A549 (cell line): Measurements from ENCODE around the gene TMEM259. TPM values are rescaled to one million over a fixed set of nuclear protein-coding genes. Genes with fewer than 3 reads are reported as not detected.

Experiments
- ATAC-seq, 2 experiments: fragments of 200-7000 bp in 1 of 2; fragments of >200 bp in 1 of 2; cut with Nextera tagmentation in 1 of 2; cut with Tn5 transposase in 1 of 2; 3 replicates each; pipeline versions ENCODE4 v1.8.0 to v1.9.1; 2018 to 2020; ENCODE audit warnings: mild to moderate bottlenecking in 1 of 2, moderate library complexity in 1 of 2
- CTCF ChIA-PET: fragments of 300-600 bp; sonication (Branson Sonifier 250); formaldehyde crosslinking; extraction: SDS; loops from one replicate; lab custom pipeline; 2021; ENCODE audit warnings: antibody characterized with exemption, inconsistent platforms; lab: Yijun Ruan, JAX
- POLR2A ChIA-PET: fragments of 350-600 bp; formaldehyde crosslinking; extraction: SDS; loops from one replicate; lab custom pipeline; 2021; ENCODE audit warnings: antibody characterized with exemption, inconsistent platforms; lab: Yijun Ruan, JAX
- DNase-seq, 2 experiments: peaks; one replicate each; pipeline versions ENCODE4 v3.0.0 to v3.0.0-alpha.2; 2011 to 2016; ENCODE audit warnings: low read depth in 1 of 2, low spot score in 1 of 2
- FAIRE-seq: peaks from 2 replicates; lab custom pipeline; 2011; peaks lifted over from hg19 to GRCh38; lab: Jason Lieb, UNC
- H3K27ac ChIP-seq, 2 experiments: fragments of >200 bp; sonication (Bioruptor Twin); formaldehyde crosslinking; 3 replicates each; pipeline ENCODE4 v1.5.1; 2016 to 2017
- H3K4me1 ChIP-seq: fragments of >200 bp; sonication (Bioruptor Twin); formaldehyde crosslinking; 3 replicates; pipeline ENCODE4 v1.6.1; 2016
- H3K4me2 ChIP-seq: fragments of >200 bp; sonication (Bioruptor Twin); formaldehyde crosslinking; 3 replicates; pipeline ENCODE4 v1.6.1; 2016
- H3K4me3 ChIP-seq: fragments of >200 bp; sonication (Bioruptor Twin); formaldehyde crosslinking; 3 replicates; pipeline ENCODE4 v1.5.1; 2016
- H3K9me3 ChIP-seq: fragments of >200 bp; sonication (Bioruptor Twin); formaldehyde crosslinking; 3 replicates; pipeline ENCODE4 v1.6.1; 2016
- ATOH8 ChIP-seq: fragments of 250-450 bp; sonication (Bioruptor Pico); IDR thresholded peaks from 2 replicates; pipeline ENCODE4 v1.5.0; 2020; ENCODE audit warnings: low read depth, mild to moderate bottlenecking, moderate library complexity
- CEBPB ChIP-seq, 2 experiments: fragments of >200 bp in 1 of 2; sonication (Bioruptor Twin) in 1 of 2; formaldehyde crosslinking in 1 of 2; IDR thresholded peaks; 2 replicates each; pipeline ENCODE4 v1.6.1; 2012 to 2016
- EHF ChIP-seq: fragments of 250-450 bp; sonication (Bioruptor Pico); IDR thresholded peaks from 2 replicates; pipeline ENCODE4 v1.5.0; 2020; ENCODE audit warnings: mild to moderate bottlenecking
- ELK1 ChIP-seq: fragments of 150-350 bp; IDR thresholded peaks from 2 replicates; pipeline ENCODE4 v1.6.1; 2014; ENCODE audit warnings: low read depth, mild to moderate bottlenecking, low read length
- ESRRA ChIP-seq: fragments of 150-350 bp; IDR thresholded peaks from 2 replicates; pipeline ENCODE4 v1.6.1; 2014; ENCODE audit warnings: mild to moderate bottlenecking, low read length, borderline replicate concordance
- FOSL2 ChIP-seq, 2 experiments: fragments of 450-650 bp in 1 of 2; fragments of >200 bp in 1 of 2; sonication (Bioruptor Twin) in 1 of 2; formaldehyde crosslinking; IDR thresholded peaks; 2 replicates each; pipeline versions ENCODE4 v1.5.0 to v1.6.1; 2016 to 2020; ENCODE audit warnings: mild to moderate bottlenecking in 1 of 2, moderate library complexity in 1 of 2
- GATA3 ChIP-seq: IDR thresholded peaks from 2 replicates; pipeline ENCODE4 v1.6.1; 2012; ENCODE audit warnings: borderline replicate concordance
- HDAC2 ChIP-seq: fragments of 200-600 bp; sonication (generic); IDR thresholded peaks from 2 replicates; pipeline ENCODE4 v1.6.1; 2016
- HOXA7 ChIP-seq: fragments of 250-450 bp; sonication (Bioruptor Pico); IDR thresholded peaks from 2 replicates; pipeline ENCODE4 v1.5.0; 2020; ENCODE audit warnings: mild to moderate bottlenecking, moderate library complexity
- HOXB13 ChIP-seq: fragments of 250-450 bp; sonication (Bioruptor Pico); IDR thresholded peaks from 2 replicates; pipeline ENCODE4 v1.5.0; 2020; ENCODE audit warnings: low read depth, mild to moderate bottlenecking, moderate library complexity
- HOXB5 ChIP-seq: fragments of 250-450 bp; sonication (Bioruptor Pico); IDR thresholded peaks from 2 replicates; pipeline ENCODE4 v1.5.0; 2020; ENCODE audit warnings: mild to moderate bottlenecking, moderate library complexity
- MAFK ChIP-seq: fragments of 450-650 bp; IDR thresholded peaks from 2 replicates; pipeline ENCODE4 v1.6.1; 2014; ENCODE audit not compliant: partially characterized antibody
- MAX ChIP-seq: IDR thresholded peaks from 2 replicates; pipeline ENCODE4 v1.6.1; 2012
- POLR2A ChIP-seq: IDR thresholded peaks from 2 replicates; pipeline ENCODE4 v1.6.1; 2012; ENCODE audit warnings: mild to moderate bottlenecking, low read length
- RAD21 ChIP-seq, 2 experiments: fragments of >200 bp in 1 of 2; sonication (Bioruptor Twin) in 1 of 2; formaldehyde crosslinking in 1 of 2; IDR thresholded peaks in 1 of 2; conservative IDR thresholded peaks in 1 of 2; 2 replicates in 1 of 2; 3 replicates in 1 of 2; pipeline ENCODE4 v1.6.1; 2012 to 2018; ENCODE audit warnings: inconsistent platforms in 1 of 2
- RCOR1 ChIP-seq: fragments of 150-350 bp; IDR thresholded peaks from 2 replicates; pipeline ENCODE4 v1.6.1; 2014; ENCODE audit warnings: antibody characterized with exemption, low read length, low read depth
- REST ChIP-seq: fragments of 200-600 bp; sonication (generic); IDR thresholded peaks from 2 replicates; pipeline ENCODE4 v1.6.1; 2016; ENCODE audit warnings: antibody characterized with exemption, mild to moderate bottlenecking, moderate library complexity
- RFX5 ChIP-seq: fragments of 450-650 bp; IDR thresholded peaks from 2 replicates; pipeline ENCODE4 v1.7.1; 2014; ENCODE audit warnings: antibody characterized with exemption, mild to moderate bottlenecking, moderate library complexity
- SMC3 ChIP-seq: fragments of >200 bp; sonication (Bioruptor Twin); formaldehyde crosslinking; IDR thresholded peaks from 3 replicates; pipeline ENCODE4 v1.6.1; 2018; ENCODE audit warnings: inconsistent platforms
- SREBF2 ChIP-seq: fragments of 450-650 bp; IDR thresholded peaks from 2 replicates; pipeline ENCODE4 v1.6.1; 2014; ENCODE audit warnings: mild to moderate bottlenecking, moderate library complexity
- TFCP2L1 ChIP-seq: fragments of 250-450 bp; sonication (Bioruptor Pico); IDR thresholded peaks from 2 replicates; pipeline ENCODE4 v1.5.0; 2021; ENCODE audit warnings: mild to moderate bottlenecking
- ZFP36 ChIP-seq: fragments of 450-650 bp; IDR thresholded peaks from 2 replicates; pipeline ENCODE4 v1.6.1; 2014; ENCODE audit warnings: borderline replicate concordance; ENCODE audit not compliant: partially characterized antibody
- ZNF302 ChIP-seq: fragments of 250-450 bp; sonication (Bioruptor Pico); IDR thresholded peaks from 2 replicates; pipeline ENCODE4 v1.9.0; 2021; ENCODE audit warnings: inconsistent platforms, mild to moderate bottlenecking, moderate library complexity
- ZSCAN20 ChIP-seq: fragments of 250-450 bp; sonication (Bioruptor Pico); IDR thresholded peaks from 2 replicates; pipeline ENCODE4 v1.8.0; 2022; ENCODE audit warnings: mild to moderate bottlenecking, moderate library complexity
- WGBS: methylation state at CpG from one replicate; pipeline ENCODE4 v1.1.6; 2017; ENCODE audit errors: missing lambda C conversion rate; 5-methylcytosine and 5-hydroxymethylcytosine counted together
- polyA plus RNA-seq, 4 experiments: library from polyadenylated mRNA; depleted of rRNA in 3 of 4; stranded (reverse); fragments of >200 nt; fragmentation: RNase III in 1 of 4; extraction: RNeasy Plus Mini Kit Qiagen cat#74134 plus additional on column Dnase treatment in 1 of 4; gene quantifications; 2 replicates in 3 of 4; 3 replicates in 1 of 4; pipeline ENCODE4 v1.2.3, GENCODE V29; 2011 to 2017
- TF ChIP-seq, protein P1 (sequence below): fragments of >200 bp; sonication (Bioruptor Twin); formaldehyde crosslinking; IDR thresholded peaks from 3 replicates; pipeline ENCODE4 v1.5.1; 2016

The TMEM259 gene
- polyA plus RNA-seq, 2 of the 4 experiments (the other 2 are of a cell fraction), result 45.6 to 78.3 TPM

DNA sequence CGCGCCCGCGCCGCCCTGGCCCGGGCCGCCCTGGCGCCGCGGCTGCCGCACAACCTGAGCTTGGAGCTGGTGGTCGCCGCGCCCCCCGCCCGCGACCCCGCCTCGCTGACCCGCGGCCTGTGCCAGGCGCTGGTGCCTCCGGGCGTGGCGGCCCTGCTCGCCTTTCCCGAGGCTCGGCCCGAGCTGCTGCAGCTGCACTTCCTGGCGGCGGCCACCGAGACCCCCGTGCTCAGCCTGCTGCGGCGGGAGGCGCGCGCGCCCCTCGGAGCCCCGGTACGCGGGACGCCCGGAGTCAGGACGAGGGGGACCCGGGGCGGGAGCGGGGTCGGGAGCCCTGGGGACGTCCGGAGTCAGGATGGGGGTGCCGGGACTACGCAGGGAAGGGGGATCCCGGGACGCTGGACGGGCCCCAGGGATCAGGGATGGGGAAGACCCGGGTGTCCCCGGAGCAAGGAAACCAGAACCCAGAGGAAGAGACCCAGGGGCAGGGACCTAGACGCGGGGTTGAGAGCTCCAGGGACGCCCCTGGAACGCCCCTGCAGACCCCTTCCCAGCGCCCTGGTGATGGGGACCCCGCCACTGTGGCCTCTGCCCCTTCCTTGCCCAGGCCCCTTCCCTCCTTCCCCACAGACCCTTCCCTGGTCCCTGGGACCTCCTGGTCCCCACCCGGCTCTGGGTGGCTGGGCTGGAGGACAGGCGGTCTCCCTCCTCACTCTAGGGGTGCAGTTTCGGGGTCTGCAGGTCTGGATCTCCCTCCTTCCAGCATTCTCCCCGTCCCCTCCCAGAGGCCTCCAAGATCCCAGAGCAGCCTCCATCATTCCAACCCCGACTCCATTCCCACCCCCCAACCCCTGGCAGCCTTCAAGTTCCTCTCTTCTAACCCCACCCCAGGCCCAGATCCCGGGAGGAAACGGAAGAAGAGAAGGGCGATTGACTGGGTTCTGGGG, 20.1 kb downstream of the TMEM259 start:
- Histone ChIP-seq H3K9me3 (no peaks in the 10 kb centered on the region), H3K4me2 (peak overlapping the region; percentile 96), H3K4me3 (peak overlapping the region; percentile 52), H3K4me1 (peaks cover 20% of the 10 kb centered on the region; the same call in 2 of the 3 replicates), H3K27ac (peak overlapping the region; percentile 57 to 88; a peak in 5 of 6 replicates)
- POLR2A ChIA-PET, result interaction anchor here (0.5 to 1.0 kb wide), 2 partner anchors 21 to 92 kb away, joined by 3 read pairs; partner anchors contain the start of genes RNU6-2 and TMEM259
- DNase-seq, result peak in 1 of 2 experiments; percentile 51
- TF ChIP-seq GATA3 (no peak), REST (no peak), MAFK (no peak), ATOH8 (CRISPR knock-in tag) (no peak), ZNF302 (no peak), HOXB13 (no peak), HOXB5 (no peak), HOXA7 (CRISPR knock-in tag) (no peak), ZSCAN20 (CRISPR knock-in tag) (no peak), HDAC2 (no peak), FOSL2 (IDR thresholded peaks at IDR 0.05) (no peak), FOSL2 (CRISPR knock-in tag; IDR thresholded peaks at IDR 0.05) (no peak)
- TF ChIP-seq, protein P1, sequence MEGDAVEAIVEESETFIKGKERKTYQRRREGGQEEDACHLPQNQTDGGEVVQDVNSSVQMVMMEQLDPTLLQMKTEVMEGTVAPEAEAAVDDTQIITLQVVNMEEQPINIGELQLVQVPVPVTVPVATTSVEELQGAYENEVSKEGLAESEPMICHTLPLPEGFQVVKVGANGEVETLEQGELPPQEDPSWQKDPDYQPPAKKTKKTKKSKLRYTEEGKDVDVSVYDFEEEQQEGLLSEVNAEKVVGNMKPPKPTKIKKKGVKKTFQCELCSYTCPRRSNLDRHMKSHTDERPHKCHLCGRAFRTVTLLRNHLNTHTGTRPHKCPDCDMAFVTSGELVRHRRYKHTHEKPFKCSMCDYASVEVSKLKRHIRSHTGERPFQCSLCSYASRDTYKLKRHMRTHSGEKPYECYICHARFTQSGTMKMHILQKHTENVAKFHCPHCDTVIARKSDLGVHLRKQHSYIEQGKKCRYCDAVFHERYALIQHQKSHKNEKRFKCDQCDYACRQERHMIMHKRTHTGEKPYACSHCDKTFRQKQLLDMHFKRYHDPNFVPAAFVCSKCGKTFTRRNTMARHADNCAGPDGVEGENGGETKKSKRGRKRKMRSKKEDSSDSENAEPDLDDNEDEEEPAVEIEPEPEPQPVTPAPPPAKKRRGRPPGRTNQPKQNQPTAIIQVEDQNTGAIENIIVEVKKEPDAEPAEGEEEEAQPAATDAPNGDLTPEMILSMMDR, result no peak
- peak; percentile 15 to 26; a peak in 5 of 6 replicates for ATAC-seq
- WGBS, result 22% methylated on average over 6 of the region's 73 CpGs
- CTCF ChIA-PET, result interaction anchor here (0.6 to 1.4 kb wide), 5 partner anchors 21 to 203 kb away, joined by 3 to 5 read pairs (median 4); no protein-coding TSS in a partner anchor
- no peak for FAIRE-seq

DNA sequence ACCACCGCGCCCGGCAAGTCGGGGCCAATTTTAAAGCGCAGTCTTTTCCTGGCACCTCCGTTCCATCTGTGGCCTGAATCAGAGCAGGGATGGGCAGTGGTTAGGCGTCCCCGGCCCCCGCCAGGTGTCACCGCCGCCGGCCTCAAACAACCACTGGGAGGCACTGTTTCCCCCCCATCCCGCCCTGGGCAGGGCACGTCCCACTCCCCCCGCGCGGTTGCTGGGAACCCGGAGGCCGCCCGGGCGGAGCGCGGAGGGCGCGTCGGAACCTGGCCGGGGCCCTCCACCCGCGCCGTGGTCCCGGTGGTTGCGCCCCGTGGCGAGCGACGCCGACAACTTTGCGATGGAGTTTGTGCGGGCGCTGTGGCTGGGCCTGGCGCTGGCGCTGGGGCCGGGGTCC, 20.8 kb downstream of the TMEM259 start, which contains the start of gene GRIN3B:
TSS of gene GRIN3B (plus strand) at position 325 of the 400 bp plus-strand sequence. CDS start at position 344, 19 bp downstream.
- H3K9me3 ChIP-seq, result no peaks in the 10 kb centered on the region
- H3K27ac ChIP-seq, result peak within 1 kb of the TSS; percentile 57 to 88; a peak in 5 of 6 replicates
- DNase-seq (peak; percentile 80 to 81), FAIRE-seq (no peak), ATAC-seq (peak; percentile 45 to 64)
- ChIA-PET POLR2A (no interaction called here), CTCF (no interaction called here)
- no CpG with 5 or more reads among the region's 43 CpGs for WGBS
- peaks cover 22% of the 10 kb centered on the region; the same call in 2 of the 3 replicates for H3K4me1 ChIP-seq
- H3K4me2 ChIP-seq, result peak within 1 kb of the TSS; percentile 96
- peak within 1 kb of the TSS; percentile 52 for H3K4me3 ChIP-seq
- TF ChIP-seq HDAC2 (no peak), MAX (peak; percentile 35; the same call in 1 of the 2 replicates), TFCP2L1 (CRISPR knock-in tag) (no peak), RAD21 (conservative IDR thresholded peaks at IDR 0.05 in 1 of 2, IDR thresholded peaks at IDR 0.05 in 1 of 2) (peak; percentile 49 to 53; a peak in 4 of 5 replicates), ELK1 (no peak), ESRRA (no peak), RFX5 (no peak), POLR2A (no peak), SREBF2 (no peak), EHF (CRISPR knock-in tag) (no peak), ZSCAN20 (CRISPR knock-in tag) (no peak), CEBPB (IDR thresholded peaks at IDR 0.05) (no peak), RCOR1 (no peak), ZFP36 (no peak), SMC3 (peak; percentile 50; the same call in 2 of the 3 replicates)
- TF ChIP-seq, protein P1, result peak; percentile 57
